Muscle layer of duodenum (tissue), 2 donors: ENCODE data around the gene NFS1.

Source experiments
- H3K27ac ChIP-seq: one replicate; pipeline ENCODE4 v1.7.0; 2013; ENCODE audit warnings: mild to moderate bottlenecking, low read length
- H3K27me3 ChIP-seq: one replicate; pipeline ENCODE4 v1.7.0; 2013; ENCODE audit warnings: low read depth, mild to moderate bottlenecking, control low read depth, low read length
- H3K36me3 ChIP-seq, 2 donors: one replicate each; pipeline ENCODE4 v1.7.0; 2013; ENCODE audit warnings: low read length in 2 of 2, control low read depth in 1 of 2, mild to moderate bottlenecking in 1 of 2; ENCODE audit not compliant: insufficient read depth in 2 of 2, control insufficient read depth in 1 of 2
- H3K4me1 ChIP-seq, 2 donors: one replicate each; pipeline ENCODE4 v1.7.0; 2013; ENCODE audit warnings: low read length in 2 of 2, mild to moderate bottlenecking in 2 of 2, control low read depth in 1 of 2, moderate library complexity in 1 of 2; ENCODE audit not compliant: insufficient read depth in 2 of 2, control insufficient read depth in 1 of 2
- H3K4me3 ChIP-seq, 2 donors: one replicate each; pipeline ENCODE4 v1.7.0; 2013; ENCODE audit warnings: low read length in 2 of 2, low read depth in 1 of 2, mild to moderate bottlenecking in 1 of 2
- H3K9me3 ChIP-seq, 2 donors: one replicate each; pipeline ENCODE4 v1.7.0; 2013; ENCODE audit warnings: low read length in 2 of 2, control low read depth in 1 of 2, mild to moderate bottlenecking in 1 of 2; ENCODE audit not compliant: control insufficient read depth in 1 of 2
- donor health status: healthy.

The NFS1 gene

GRCh38 chr20:35630636-35631035 is 68.5 kb downstream of the NFS1 start:
- H3K36me3 ChIP-seq, result peaks cover 37 to 59% of the 10 kb centered on the region in 2 donors
- H3K27me3 ChIP-seq, result no peaks in the 10 kb centered on the region
- H3K9me3 ChIP-seq, result no peaks in the 10 kb centered on the region
- no peak overlapping the region for H3K27ac ChIP-seq
- H3K4me1 ChIP-seq, result no peaks in the 10 kb centered on the region
- no peak overlapping the region for H3K4me3 ChIP-seq

- Histone ChIP-seq H3K27ac (no peak overlapping the region), H3K4me3 (no peak overlapping the region), H3K36me3 (peaks cover 39 to 62% of the 10 kb centered on the region in 2 donors), H3K27me3 (no peaks in the 10 kb centered on the region), H3K4me1 (no peaks in the 10 kb centered on the region), H3K9me3 (no peaks in the 10 kb centered on the region)
Observed at GRCh38 chr20:35629427-35630145, 69.6 kb downstream of the NFS1 start.

GRCh38 chr20:35627121-35627520 is 72.0 kb downstream of the NFS1 start:
- Histone ChIP-seq H3K4me1 (no peaks in the 10 kb centered on the region), H3K27ac (no peak overlapping the region), H3K36me3 (peaks cover 39 to 58% of the 10 kb centered on the region in 2 donors), H3K9me3 (no peaks in the 10 kb centered on the region), H3K27me3 (no peaks in the 10 kb centered on the region), H3K4me3 (no peak overlapping the region)

GRCh38 chr20:35626386-35627001 is 72.7 kb downstream of the NFS1 start:
- Histone ChIP-seq H3K36me3 (peaks cover 43 to 56% of the 10 kb centered on the region in 2 donors), H3K27ac (no peak overlapping the region), H3K4me1 (no peaks in the 10 kb centered on the region), H3K4me3 (no peak overlapping the region), H3K27me3 (no peaks in the 10 kb centered on the region), H3K9me3 (no peaks in the 10 kb centered on the region)

GRCh38 chr20:35625584-35626385 is 73.4 kb downstream of the NFS1 start:
- peaks cover 36 to 53% of the 10 kb centered on the region in 2 donors for H3K36me3 ChIP-seq
- no peaks in the 10 kb centered on the region for H3K4me1 ChIP-seq
- H3K9me3 ChIP-seq, result no peaks in the 10 kb centered on the region
- no peaks in the 10 kb centered on the region for H3K27me3 ChIP-seq
- H3K4me3 ChIP-seq, result no peak overlapping the region
- H3K27ac ChIP-seq, result no peak overlapping the region

GRCh38 chr20:35621560-35621946 is 77.6 kb downstream of the NFS1 start:
- Histone ChIP-seq H3K9me3 (no peaks in the 10 kb centered on the region), H3K36me3 (peaks cover 16 to 18% of the 10 kb centered on the region in 2 donors), H3K27me3 (no peaks in the 10 kb centered on the region), H3K27ac (no peak overlapping the region), H3K4me1 (peaks cover 11 to 26% of the 10 kb centered on the region in 2 donors), H3K4me3 (no peak overlapping the region)

- Histone ChIP-seq H3K27me3 (no peaks in the 10 kb centered on the region), H3K36me3 (peaks cover 10 to 12% of the 10 kb centered on the region in 2 donors), H3K9me3 (no peaks in the 10 kb centered on the region), H3K4me3 (no peak overlapping the region), H3K27ac (no peak overlapping the region), H3K4me1 (peaks cover 11 to 26% of the 10 kb centered on the region in 2 donors)
Observed at GRCh38 chr20:35620818-35621559, 78.2 kb downstream of the NFS1 start.

GRCh38 chr20:35619196-35620095 is 79.7 kb downstream of the NFS1 start:
- no peaks in the 10 kb centered on the region for H3K27me3 ChIP-seq
- H3K9me3 ChIP-seq, result no peaks in the 10 kb centered on the region
- H3K36me3 ChIP-seq, result peaks cover 4 to 5% of the 10 kb centered on the region in 2 donors
- peak overlapping the region; percentile 44 to 64 for H3K4me3 ChIP-seq
- no peak overlapping the region for H3K27ac ChIP-seq
- H3K4me1 ChIP-seq, result peaks cover 11 to 26% of the 10 kb centered on the region in 2 donors

- Histone ChIP-seq H3K36me3 (peaks cover 4 to 5% of the 10 kb centered on the region in 2 donors), H3K27me3 (no peaks in the 10 kb centered on the region), H3K4me1 (peaks cover 11 to 26% of the 10 kb centered on the region in 2 donors), H3K4me3 (peak overlapping the region; percentile 40 to 65), H3K27ac (no peak overlapping the region), H3K9me3 (no peaks in the 10 kb centered on the region)
Observed at GRCh38 chr20:35618263-35619131, 80.7 kb downstream of the NFS1 start.
